EL (cell line): ENCODE measurements around the gene VRTN.
"Not testable (repeated sequence)": the region's sequence is repeated elsewhere in the genome, so short reads cannot be mapped to it uniquely, and the experiment has no call there.

Source experiments
- DNase-seq: peaks from one replicate; pipeline ENCODE4 v3.0.0-alpha.2; 2016

VRTN gene

DNA sequence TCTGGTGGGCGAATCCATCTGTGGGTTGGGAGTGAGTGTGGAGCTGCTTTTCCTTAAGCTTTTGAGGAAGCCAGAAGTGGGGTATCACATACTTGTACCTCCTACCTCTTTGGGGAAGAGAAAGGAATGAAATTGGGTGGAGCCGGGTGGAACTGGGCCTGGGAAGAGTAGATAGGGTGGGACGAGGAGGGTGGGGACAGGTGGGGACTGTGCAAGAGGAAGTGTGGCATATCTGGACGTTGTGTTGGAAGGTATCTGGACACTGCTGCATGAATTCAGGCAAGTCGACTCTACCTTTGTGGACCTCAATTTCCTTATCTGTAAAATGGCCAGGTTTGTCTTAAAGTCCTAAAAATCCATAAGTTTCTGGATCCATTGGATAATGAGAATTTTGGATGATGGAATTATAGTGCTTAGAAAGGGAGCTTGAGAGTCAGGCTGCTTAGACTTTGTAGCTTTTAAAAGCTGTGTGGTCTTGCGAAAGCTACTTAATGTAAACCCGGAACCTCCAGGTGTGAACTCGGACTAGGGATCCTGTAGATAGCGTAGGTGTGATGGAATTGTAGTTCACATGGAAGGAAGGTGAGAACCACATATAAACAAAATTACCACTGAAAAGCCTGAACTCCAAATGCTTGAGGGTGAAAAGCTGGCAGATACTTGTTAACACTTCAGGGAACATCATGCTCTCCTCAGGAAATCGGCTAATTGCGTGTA is 2.1 kb downstream of the VRTN start:
- DNase-seq, result no peak

- no peak for DNase-seq
Observed at GRCh38 chr14:74350928-74351323, 2.7 kb downstream of the VRTN start.

DNA sequence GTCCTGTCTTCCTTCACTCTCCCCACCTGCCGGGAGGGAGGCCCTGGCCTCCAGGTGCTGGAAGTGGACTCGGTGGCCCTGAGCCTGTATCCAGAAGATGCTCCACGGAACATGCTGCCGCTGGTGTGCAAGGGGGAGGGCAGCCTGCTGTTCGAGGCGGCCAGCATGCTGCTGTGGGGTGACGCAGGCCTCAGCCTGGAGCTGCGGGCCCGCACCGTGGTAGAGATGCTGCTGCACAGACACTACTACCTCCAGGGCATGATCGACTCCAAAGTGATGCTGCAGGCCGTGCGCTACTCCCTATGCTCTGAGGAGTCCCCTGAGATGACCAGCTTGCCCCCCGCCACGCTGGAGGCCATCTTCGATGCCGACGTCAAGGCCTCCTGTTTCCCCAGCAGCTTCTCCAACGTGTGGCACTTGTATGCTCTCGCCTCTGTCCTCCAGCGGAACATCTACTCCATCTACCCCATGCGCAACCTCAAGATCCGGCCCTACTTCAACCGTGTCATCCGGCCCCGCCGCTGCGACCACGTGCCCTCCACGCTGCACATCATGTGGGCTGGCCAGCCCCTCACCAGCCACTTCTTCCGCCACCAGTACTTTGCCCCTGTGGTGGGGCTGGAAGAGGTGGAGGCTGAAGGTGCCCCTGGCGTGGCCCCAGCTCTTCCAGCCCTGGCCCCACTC is 8.8 kb downstream of the VRTN start:
- no peak for DNase-seq

DNA sequence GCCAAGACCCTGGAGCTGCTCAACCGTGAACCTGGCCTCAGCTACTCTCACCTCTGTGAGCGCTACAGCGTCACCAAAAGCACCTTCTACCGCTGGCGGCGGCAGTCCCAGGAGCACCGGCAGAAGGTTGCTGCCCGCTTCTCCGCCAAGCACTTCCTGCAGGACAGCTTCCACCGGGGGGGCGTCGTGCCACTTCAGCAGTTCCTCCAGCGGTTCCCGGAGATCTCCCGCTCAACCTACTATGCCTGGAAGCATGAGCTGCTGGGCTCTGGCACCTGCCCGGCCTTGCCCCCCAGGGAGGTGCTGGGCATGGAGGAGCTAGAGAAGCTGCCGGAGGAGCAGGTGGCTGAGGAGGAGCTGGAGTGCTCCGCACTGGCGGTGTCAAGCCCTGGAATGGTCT is 9.3 kb downstream of the VRTN start:
- no peak for DNase-seq

GRCh38 chr14:74358176-74358829 is 10.0 kb downstream of the VRTN start:
- no peak for DNase-seq

GRCh38 chr14:74360163-74360562 is 11.9 kb downstream of the VRTN start:
- DNase-seq, result no peak

GRCh38 chr14:74362361-74362915 is 14.2 kb downstream of the VRTN start:
- peak; percentile 76 for DNase-seq

DNA sequence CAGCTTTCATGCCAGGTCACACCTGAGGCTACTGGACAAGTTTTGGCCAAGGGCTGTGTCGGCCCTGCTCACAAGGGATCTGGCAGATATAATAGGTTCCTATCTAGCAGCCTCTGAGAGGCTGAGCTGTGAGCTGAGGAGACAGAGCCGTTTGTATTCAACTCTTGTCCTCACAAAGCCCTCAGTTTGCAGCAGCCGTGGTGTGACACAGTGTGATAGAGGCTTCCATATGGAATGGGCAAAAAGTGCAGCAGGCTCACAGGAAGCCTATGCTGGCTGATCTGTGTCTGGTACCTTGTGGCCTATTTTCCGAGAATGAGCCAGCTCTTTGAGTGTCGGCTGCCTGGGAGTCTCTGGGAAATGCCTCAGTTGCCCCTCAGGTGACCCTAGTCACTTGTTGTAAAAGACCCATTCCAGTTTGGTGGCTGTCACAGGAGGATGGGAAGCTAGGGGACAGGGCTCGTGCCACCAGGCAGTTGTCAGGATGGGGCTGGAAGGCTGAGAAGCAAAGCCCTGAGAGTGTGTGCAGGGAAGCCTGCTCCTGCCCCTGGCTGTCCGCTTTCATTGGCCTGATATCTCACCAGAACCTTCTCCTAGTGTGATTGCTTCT is 16.1 kb downstream of the VRTN start:
- no peak for DNase-seq

- DNase-seq, result no peak
Observed at GRCh38 chr14:74368026-74368425, 19.8 kb downstream of the VRTN start.

DNA sequence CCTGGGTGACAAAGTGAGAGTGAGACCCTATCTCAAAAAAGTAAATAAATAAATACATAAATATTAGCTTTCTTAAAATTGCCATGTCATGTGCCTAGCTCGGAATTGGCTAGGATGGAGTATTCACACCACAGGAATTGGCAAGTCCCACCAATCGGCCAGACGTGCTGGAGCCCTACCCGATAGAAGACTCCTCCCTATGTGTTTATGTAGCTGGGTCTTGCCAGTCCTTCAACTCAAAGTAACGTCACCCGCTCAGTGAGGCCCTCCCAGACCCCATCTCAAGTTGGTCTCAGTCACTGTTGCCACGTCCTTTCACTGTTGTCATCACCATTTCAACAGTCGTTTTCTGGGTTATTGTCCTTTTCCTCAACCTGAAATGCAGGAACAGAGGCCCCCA is 20.2 kb downstream of the VRTN start:
- DNase-seq, result no peak

GRCh38 chr14:74377976-74378690 is 29.9 kb downstream of the VRTN start:
- no peak for DNase-seq

DNA sequence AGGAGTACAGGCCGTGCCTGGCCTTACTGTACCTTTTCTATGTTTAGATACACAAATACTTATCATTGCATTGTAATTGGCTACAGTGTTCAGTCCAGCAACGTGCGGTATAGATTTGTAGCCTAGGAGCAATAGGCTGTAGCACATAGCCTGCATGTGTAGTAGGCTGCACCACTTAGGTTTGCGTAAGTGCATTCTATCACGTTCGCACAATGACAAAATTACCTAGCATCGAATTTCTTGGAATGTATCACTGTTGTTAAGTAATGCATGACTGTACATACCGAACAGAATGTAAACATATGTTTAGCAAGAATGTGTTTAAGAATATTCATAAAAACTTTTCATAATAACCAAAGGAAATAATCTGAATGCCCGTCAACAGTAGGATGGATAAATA is 31.9 kb downstream of the VRTN start:
- DNase-seq, result no peak

GRCh38 chr14:74380845-74381244 is 32.6 kb downstream of the VRTN start:
- no peak for DNase-seq

GRCh38 chr14:74381571-74381970 is 33.3 kb downstream of the VRTN start:
- not testable (repeated sequence) for DNase-seq

DNA sequence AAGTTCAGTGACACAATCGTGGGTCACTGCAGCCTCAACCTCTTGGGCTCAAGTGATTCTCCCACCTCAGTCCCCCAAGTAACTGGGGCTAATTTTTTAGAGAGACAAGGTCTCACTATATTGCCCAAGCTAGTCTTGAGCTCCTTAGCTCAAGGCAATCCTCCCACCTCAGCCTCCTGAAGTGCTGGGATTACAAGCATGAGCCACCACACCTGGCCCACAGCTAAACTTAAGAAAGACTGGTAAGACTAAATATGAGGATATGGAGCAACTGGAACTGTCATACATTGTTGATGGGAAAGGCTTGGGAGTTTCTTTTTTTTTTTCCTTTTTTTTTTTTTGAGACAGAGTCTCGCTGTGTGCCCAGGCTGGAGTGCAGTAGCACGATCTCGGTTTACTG is 34.0 kb downstream of the VRTN start:
- DNase-seq, result no peak

GRCh38 chr14:74389980-74390379 is 41.7 kb downstream of the VRTN start:
- no peak for DNase-seq

- DNase-seq, result not testable (repeated sequence)
Observed at GRCh38 chr14:74390505-74390904, 42.2 kb downstream of the VRTN start.

DNA sequence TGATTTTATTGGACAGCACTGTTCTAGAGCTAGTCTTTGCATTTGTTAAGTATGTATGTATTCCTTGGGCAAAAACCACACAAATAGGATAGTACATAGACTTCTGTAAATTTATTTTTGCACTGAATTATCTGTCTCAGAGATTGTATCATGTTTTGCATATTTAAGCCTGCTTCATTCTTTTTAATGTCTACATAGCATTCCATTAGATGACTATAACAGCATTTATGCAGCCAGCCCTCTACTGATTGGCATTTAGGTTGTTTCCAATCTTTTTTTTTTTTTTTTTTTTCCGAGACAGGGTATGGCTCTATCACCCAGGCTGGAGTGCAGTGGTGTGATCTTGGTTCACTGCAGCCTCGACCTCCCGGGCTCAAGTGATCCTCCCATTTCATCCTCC is 43.2 kb downstream of the VRTN start:
- no peak for DNase-seq

DNA sequence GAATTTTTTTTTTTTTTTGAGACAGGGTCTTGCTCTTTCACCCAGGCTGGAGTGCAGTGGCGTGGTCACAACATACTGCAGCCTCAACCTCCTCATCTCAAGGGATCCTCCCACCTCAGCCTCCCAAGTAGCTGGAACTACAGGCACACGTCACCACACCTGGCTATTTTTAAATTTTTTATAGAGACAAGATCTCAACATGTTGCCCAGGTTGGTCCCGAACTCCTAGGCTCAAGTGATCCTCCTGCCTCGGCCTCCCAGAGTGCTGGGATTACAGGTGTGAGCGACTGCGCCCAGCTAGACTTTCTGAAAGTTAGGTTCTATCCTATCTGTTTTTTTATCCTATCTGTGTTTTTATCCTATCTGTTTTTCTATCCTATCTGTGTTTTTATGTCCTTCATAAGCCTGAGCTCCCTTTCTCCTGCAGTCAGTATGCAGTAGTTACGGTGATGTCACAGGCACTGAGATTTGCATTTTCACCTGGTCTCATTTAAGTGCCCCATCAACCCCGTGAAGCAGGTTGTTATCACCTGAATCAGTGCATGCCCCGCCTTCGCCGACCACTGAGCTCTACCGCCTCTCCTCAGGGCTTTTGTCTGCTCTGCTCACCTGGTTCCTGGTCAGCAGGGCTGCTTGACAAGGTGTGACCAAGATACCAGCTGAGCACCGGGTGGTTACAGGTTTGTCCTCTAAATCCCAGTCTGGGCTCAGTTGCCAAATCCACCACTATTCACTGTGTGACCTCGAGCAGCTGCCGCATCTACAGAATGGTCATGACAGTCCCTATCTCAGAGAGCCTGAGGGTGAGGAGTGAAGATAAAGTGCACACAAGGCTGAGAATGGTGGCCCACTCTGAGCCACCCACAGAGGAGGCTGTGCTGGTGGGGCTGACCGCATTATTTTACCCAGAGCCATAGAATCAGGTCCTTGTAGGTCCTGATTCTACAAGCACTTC is 44.6 kb downstream of the VRTN start:
- no peak for DNase-seq

DNA sequence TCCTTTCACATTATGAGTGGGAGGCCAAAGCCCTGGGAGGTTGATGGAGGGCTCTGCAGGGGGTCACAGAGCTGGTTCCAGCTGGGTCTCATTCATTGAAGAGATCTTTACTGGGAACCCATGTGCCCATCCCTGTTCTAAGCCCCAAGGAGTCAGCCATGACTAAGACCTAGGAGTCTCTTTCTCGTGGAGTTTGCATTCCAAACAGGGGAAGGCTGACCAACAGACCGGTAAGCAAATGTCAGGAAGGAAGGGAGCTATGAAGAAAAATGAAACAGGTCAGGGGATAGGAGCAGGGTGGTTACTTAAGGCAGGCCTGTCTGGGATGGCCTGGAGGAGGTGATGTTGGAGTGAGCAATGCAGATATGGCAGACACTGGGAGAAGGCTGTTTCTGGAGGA is 46.3 kb downstream of the VRTN start:
- DNase-seq, result no peak

- DNase-seq, result no peak
Observed at GRCh38 chr14:74395094-74395493, 46.8 kb downstream of the VRTN start.
